CD4-positive, alpha-beta T cell (primary cell): ENCODE results near the gene HAPLN2. TPM values are rescaled to one million over a fixed set of nuclear protein-coding genes. Genes with fewer than 3 reads are reported as not detected.

Experiments
- ATAC-seq: fragments of 200-7000 bp; cut with Tn5 transposase; one replicate; pipeline ENCODE4 v1.10.0; 2022; ENCODE audit warnings: mild to moderate bottlenecking; ENCODE audit not compliant: poor library complexity
- CTCF ChIA-PET: fragments of 350-600 bp; sonication (Branson Sonifier 250); formaldehyde crosslinking; loops from one replicate; lab custom pipeline; 2021; ENCODE audit warnings: antibody characterized with exemption, inconsistent platforms; lab: Charles Lee
- POLR2A ChIA-PET: fragments of 350-600 bp; sonication (Branson Sonifier 250); formaldehyde crosslinking; loops from one replicate; lab custom pipeline; 2021; ENCODE audit warnings: antibody characterized with exemption, inconsistent platforms; lab: Charles Lee
- DNase-seq, 14 experiments: peaks; one replicate each; pipeline ENCODE4 v3.0.0-alpha.2; 2013 to 2020; ENCODE audit warnings: mixed read lengths in 2 of 14
- H3K27ac ChIP-seq, 2 donors: one replicate each; pipeline versions ENCODE4 v1.5.1 to v1.7.0; 2013; ENCODE audit warnings: low read length in 2 of 2, low read depth in 1 of 2, mild to moderate bottlenecking in 1 of 2
- H3K27me3 ChIP-seq, 2 experiments: 1 replicate in 1 of 2; 2 replicates in 1 of 2; pipeline versions ENCODE4 v1.6.1 to v1.7.0; 2013; ENCODE audit warnings: low read length in 2 of 2, control low read depth in 1 of 2, mild to moderate bottlenecking in 1 of 2, moderate library complexity in 1 of 2; ENCODE audit not compliant: insufficient read depth in 2 of 2, control insufficient read depth in 1 of 2
- H3K36me3 ChIP-seq: one replicate; pipeline ENCODE4 v1.6.1; 2013; ENCODE audit warnings: low read length, control low read depth; ENCODE audit not compliant: insufficient read depth
- H3K4me1 ChIP-seq: one replicate; pipeline ENCODE4 v1.6.1; 2013; ENCODE audit warnings: low read length, control low read depth; ENCODE audit not compliant: insufficient read depth
- H3K4me3 ChIP-seq: one replicate; pipeline ENCODE4 v1.5.1; 2013; ENCODE audit warnings: mild to moderate bottlenecking, low read length, moderate library complexity
- H3K9me3 ChIP-seq, 2 experiments: 1 replicate in 1 of 2; 2 replicates in 1 of 2; pipeline versions ENCODE4 v1.6.1 to v1.7.0; 2013; ENCODE audit warnings: low read length in 2 of 2, mild to moderate bottlenecking in 2 of 2, control low read depth in 1 of 2, moderate library complexity in 1 of 2; ENCODE audit not compliant: control insufficient read depth in 1 of 2, insufficient read depth in 1 of 2
- H3K27ac Mint-ChIP-seq: one replicate; pipeline ENCODE4 v1.8.0; 2020; ENCODE audit warnings: mixed read lengths
- H3K27me3 Mint-ChIP-seq: one replicate; pipeline ENCODE4 v1.8.0; 2021; ENCODE audit warnings: mixed read lengths
- H3K36me3 Mint-ChIP-seq: one replicate; pipeline ENCODE4 v1.8.0; 2021; ENCODE audit warnings: low read depth, mixed read lengths
- H3K4me1 Mint-ChIP-seq: one replicate; pipeline ENCODE4 v1.8.0; 2021; ENCODE audit warnings: low read depth, mixed read lengths
- H3K4me3 Mint-ChIP-seq: one replicate; pipeline ENCODE4 v1.8.0; 2020; ENCODE audit warnings: mild to moderate bottlenecking, mixed read lengths
- H3K9me3 Mint-ChIP-seq: one replicate; pipeline ENCODE4 v1.8.0; 2020; ENCODE audit warnings: mixed read lengths
- CTCF ChIP-seq: fragments of 200-600 bp; IDR thresholded peaks from one replicate; pipeline ENCODE4 v1.8.0; 2022; ENCODE audit warnings: antibody characterized with exemption, mild to moderate bottlenecking
- intact Hi-C, 2 experiments: fragments of 100-400 bp; cut with DNase I in 1 of 2; cut with micrococcal nuclease in 1 of 2; formaldehyde crosslinking; loops; one replicate each; pipeline versions ENCODE4 v1.15.1 to v1.9.0; 2023 to 2025; cut with DNase I, micrococcal nuclease
- total RNA-seq, 174 experiments: library from RNA in 2 of 174; stranded (reverse) in 2 of 174; gene quantifications; one replicate each; pipeline ENCODE4 v1.2.3 and lab custom pipeline; 2021 to 2026

HAPLN2 gene
- total RNA-seq, 2 experiments from 2014 or later, result 0.44 to 0.56 TPM

DNA sequence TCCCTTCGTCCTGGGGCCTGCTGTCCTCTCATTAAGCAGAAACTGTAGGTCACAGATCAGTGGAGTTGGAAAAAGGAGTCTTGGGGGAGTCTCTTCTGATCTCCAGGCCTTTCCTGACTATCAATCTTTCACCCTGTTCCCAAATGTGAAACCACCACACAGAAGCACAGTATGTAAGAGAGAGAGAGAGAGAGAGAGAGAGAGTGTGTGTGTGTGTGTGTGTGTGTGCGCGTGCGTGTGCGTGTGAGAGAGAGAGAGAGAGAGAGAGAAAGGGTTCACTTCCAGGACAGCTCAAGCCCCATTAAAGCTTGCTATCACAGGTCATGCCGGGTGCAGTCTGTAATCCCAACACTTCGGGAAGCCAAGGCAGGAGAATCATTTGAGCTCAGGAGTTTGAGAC, 41.2 kb upstream of the HAPLN2 start:
- no peaks in the 10 kb centered on the region for H3K9me3 Mint-ChIP-seq
- H3K36me3 Mint-ChIP-seq, result no peaks in the 10 kb centered on the region
- no peak for TF ChIP-seq CTCF
- peaks cover 2 to 3% of the 10 kb centered on the region in 2 experiments for H3K27me3 ChIP-seq
- H3K27ac Mint-ChIP-seq, result no peak overlapping the region
- H3K36me3 ChIP-seq, result no peaks in the 10 kb centered on the region
- DNase-seq, result no peak
- no peak overlapping the region for H3K4me3 ChIP-seq
- peaks cover 21% of the 10 kb centered on the region for H3K4me1 ChIP-seq
- POLR2A ChIA-PET, result no interaction called here
- no peak overlapping the region for H3K4me3 Mint-ChIP-seq
- CTCF ChIA-PET, result no interaction called here
- intact Hi-C loops, result no loop called here
- no peaks in the 10 kb centered on the region for H3K9me3 ChIP-seq
- ATAC-seq, result no peak
- no peak overlapping the region for H3K27ac ChIP-seq
- H3K27me3 Mint-ChIP-seq, result peaks cover 12% of the 10 kb centered on the region
- peaks cover 21% of the 10 kb centered on the region for H3K4me1 Mint-ChIP-seq

- ATAC-seq, result no peak
- Histone ChIP-seq H3K4me3 (no peak within 1 kb of the TSS), H3K36me3 (no peaks in the 10 kb centered on the region), H3K27me3 (no peaks in the 10 kb centered on the region), H3K27ac (no peak within 1 kb of the TSS), H3K9me3 (no peaks in the 10 kb centered on the region), H3K4me1 (peaks cover 32% of the 10 kb centered on the region)
- intact Hi-C loops, result no loop called here
- no peak within 1 kb of the TSS for H3K27ac Mint-ChIP-seq
- H3K4me1 Mint-ChIP-seq, result peaks cover 33% of the 10 kb centered on the region
- ChIA-PET POLR2A (interaction anchor here (0.8 kb wide), 1 partner anchor 78 kb away, joined by 3 read pairs; no protein-coding TSS in a partner anchor), CTCF (interaction anchor here (1.6 kb wide), 1 partner anchor 29 kb away, joined by 3 read pairs; no protein-coding TSS in a partner anchor)
- H3K9me3 Mint-ChIP-seq, result no peaks in the 10 kb centered on the region
- H3K36me3 Mint-ChIP-seq, result peaks cover 3% of the 10 kb centered on the region
- no peak for TF ChIP-seq CTCF
- DNase-seq, result no peak
- H3K27me3 Mint-ChIP-seq, result no peaks in the 10 kb centered on the region
- no peak within 1 kb of the TSS for H3K4me3 Mint-ChIP-seq
Measured at GRCh38 chr1:156579472-156579871, 39.7 kb upstream of the HAPLN2 start, which contains the start of gene TTC24. Gene TTC24 (plus strand): TSS chr1:156579723. CDS start chr1:156581365, 1,642 bp downstream.

- H3K4me1 ChIP-seq, result peaks cover 32% of the 10 kb centered on the region
- ChIA-PET POLR2A (interaction anchor here (1.0 to 3.2 kb wide), 14 partner anchors 10 to 299 kb away, joined by 3 to 49 read pairs (median 4); partner anchors contain the start of genes IQGAP3, ISG20L2, MEF2D and METTL25B), CTCF (interaction anchor here (0.6 to 2.9 kb wide), 5 partner anchors 27 to 202 kb away, joined by 3 to 15 read pairs (median 3); partner anchors contain the start of gene MEF2D)
- no peak for TF ChIP-seq CTCF
- no peaks in the 10 kb centered on the region for H3K9me3 Mint-ChIP-seq
- peaks cover 9% of the 10 kb centered on the region for H3K36me3 Mint-ChIP-seq
- H3K4me1 Mint-ChIP-seq, result peaks cover 33% of the 10 kb centered on the region
- peak overlapping the region; percentile 90 for H3K27ac Mint-ChIP-seq
- H3K27me3 Mint-ChIP-seq, result no peaks in the 10 kb centered on the region
- peak overlapping the region in 1 of 2 donors; percentile 0 for H3K27ac ChIP-seq
- no peaks in the 10 kb centered on the region for H3K27me3 ChIP-seq
- H3K4me3 ChIP-seq, result peak overlapping the region; percentile 29
- intact Hi-C loops, result loop anchor here (5.0 kb wide), 3 partner anchors 75 to 100 kb away; partner anchors contain the start of gene MEF2D (in 1 of the 2)
- H3K36me3 ChIP-seq, result no peaks in the 10 kb centered on the region
- no peaks in the 10 kb centered on the region for H3K9me3 ChIP-seq
- peak; percentile 74 for ATAC-seq
- H3K4me3 Mint-ChIP-seq, result peak overlapping the region; percentile 84
- peak in 8 of 14 experiments; percentile 13 to 55 (median 28) for DNase-seq
Measured at GRCh38 chr1:156581661-156582387, 37.4 kb upstream of the HAPLN2 start.
